ENCODE results near the gene PDE4B.
"Not testable (repeated sequence)": the region's sequence is repeated elsewhere in the genome, so short reads cannot be mapped to it uniquely, and the experiment has no call there.

Gene PDE4B

DNA sequence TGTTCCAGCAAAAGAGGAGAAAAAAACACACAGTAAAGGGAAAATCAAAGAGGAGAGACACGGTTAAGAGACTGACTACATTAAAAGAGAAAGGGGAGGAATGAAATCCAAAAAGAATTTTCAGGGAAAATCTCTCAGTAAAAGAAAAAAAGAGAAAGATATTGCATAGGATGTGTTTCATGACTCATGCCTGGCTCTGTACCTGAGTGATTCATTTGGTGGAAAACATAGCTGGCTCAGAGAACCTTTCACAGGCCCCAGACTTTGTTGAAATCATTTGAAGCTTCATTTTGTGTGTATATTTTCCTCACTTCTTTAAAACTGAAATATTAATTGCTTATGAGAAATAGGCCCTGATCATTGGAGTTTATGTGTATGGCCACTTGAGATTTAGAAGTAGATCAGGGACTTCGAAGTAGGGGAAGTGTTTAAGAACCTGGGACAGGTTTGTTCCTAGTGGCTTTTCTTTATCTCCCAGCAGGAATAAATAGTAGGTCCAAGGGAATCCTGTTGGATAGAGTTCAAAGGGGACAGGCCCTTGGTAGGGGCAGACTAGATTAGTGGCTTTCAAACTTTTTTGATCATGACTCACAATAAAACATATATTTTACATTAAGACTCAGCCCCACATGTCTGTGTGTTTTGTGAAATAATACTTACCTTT is 502.1 kb downstream of the PDE4B start:
- DNase-seq, result no peak

GRCh38 chr1:66295803-66296202 is 503.1 kb downstream of the PDE4B start:
- DNase-seq, result no peak

GRCh38 chr1:66296370-66296769 is 503.7 kb downstream of the PDE4B start:
- no peak for DNase-seq

- DNase-seq, result no peak
These were observed 504.3 kb downstream of the PDE4B start for GRCh38 chr1:66296951-66297350.

GRCh38 chr1:66298464-66298863 is 505.8 kb downstream of the PDE4B start:
- DNase-seq, result no peak

DNA sequence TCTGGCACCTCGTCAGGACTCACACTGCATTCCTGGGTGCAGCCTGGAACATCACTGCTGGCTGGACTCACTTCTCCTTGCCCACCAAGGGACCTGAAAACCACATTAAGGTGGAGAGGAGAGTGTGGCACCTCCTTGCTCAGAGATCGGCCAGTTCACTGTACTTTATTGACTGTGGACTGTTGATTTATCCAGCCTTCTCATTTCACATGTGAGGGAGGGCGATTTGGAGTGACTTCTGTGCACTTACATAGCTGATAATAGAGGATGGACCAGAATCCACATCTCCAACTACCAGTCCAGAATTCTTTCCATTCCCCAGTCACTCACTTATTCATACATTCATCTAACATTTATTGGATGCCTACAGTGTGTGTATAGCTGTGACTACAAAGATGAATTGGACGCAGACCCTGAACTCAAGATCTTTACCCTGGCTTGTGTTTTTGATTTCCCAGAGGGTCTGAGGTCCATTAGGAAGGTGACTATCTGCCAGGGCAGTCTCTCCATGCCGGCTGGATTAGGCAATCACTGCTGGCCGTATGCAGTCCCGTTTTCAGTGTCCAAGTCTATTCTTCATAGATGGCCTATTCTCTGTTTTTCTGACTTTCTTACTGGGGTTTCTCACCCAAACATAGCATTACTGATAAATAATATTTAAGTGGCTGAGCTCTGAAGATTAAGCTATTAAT is 507.7 kb downstream of the PDE4B start:
- no peak for DNase-seq

DNA sequence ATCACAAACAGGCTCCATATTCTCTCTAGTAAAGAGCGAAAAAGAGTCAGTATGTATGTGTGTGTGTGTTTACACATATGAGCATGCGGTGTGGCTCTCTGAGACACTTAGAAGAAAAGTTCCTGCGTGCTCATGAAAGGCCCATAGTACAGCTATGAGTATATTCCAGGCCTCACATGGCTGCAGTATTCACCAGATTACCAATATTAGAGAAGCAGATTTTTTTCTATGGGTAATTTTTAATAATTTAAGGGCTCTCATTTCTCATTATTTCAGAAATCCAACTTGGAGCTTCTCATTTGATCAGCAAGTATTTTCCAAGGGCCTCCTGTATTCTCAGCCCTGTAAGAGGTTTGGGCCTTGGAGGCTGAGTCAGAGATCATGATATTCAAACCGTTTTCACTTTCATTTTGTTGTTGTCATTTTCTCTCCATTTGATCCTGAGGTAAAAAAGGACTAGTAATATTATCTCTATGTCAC is 508.3 kb downstream of the PDE4B start:
- no peak for DNase-seq

GRCh38 chr1:66302184-66302742 is 509.6 kb downstream of the PDE4B start:
- no peak for DNase-seq

DNA sequence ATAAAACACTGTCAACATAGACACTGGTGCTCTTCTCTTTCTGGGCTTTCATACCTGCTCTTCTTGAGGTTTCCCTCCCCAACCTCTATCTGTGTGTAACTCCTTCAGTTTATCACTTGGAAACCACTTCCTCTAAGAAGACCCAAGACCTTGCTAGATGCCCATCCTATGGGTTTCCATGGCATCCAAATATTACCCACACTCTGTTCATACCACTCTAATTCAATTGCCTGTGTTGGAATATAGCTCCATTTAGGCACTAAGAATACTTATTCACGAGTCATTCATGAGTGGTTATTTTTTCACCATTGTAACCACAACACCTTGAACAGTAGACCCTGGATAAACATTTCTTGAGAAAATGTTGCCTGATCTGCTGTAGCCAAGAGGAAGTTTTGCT is 510.1 kb downstream of the PDE4B start:
- no peak for DNase-seq

DNA sequence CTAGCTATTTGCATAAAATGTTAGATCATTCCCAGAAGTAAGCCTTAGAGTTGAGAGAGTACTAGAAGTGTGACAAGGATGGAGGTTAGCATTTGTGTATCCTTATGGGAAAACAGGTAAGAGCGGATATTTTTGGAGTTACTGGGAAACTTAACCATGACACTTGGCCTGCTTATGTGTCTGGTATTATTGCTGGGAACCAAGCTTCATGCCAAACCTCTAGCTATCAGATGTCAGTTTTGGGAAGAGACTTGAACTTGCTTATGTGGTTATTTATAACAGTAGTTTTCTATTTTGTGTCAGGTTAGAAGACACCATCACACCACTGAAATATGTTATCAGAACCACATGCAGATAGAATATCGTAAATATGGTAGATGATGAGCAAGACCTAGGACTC is 511.0 kb downstream of the PDE4B start:
- DNase-seq, result no peak

DNA sequence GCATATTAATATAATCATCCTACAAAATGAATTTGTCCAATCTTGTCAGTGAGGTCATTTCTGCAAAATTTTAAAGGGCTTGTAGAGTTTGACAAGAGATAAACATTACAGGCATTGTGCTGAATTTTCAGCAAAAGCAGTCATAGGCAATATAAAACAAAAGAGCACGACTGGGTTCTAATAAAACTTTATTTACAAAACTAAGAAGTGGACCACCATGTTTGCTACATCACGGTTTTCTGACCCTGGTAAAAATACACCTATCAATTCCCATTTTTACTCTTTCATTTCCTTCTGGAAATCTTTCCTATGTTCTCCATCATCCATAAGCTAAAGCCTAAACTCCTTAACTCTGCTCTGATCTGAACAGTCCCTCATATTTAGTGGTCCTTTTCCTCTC is 511.4 kb downstream of the PDE4B start:
- no peak for DNase-seq

DNA sequence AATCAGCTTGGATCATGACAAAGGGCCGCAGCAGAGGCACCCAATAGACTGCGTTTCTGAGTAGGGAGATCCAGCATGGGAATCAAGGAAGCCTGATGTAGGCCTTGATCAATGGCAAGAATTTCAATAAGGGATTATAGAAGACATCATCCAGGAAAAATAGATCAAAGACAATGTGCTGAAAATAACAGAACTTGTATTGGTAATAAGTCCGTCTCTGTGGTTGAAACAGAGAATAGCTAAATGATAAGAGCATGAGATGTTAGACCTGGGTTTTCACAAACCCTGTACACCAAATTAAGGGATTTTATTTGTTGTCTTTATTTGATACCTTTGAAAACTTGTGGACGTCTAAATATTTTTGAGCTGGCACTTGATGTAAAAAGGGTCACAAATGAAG is 513.2 kb downstream of the PDE4B start:
- DNase-seq, result no peak

GRCh38 chr1:66309006-66309741 is 516.5 kb downstream of the PDE4B start:
- no peak for DNase-seq

- no peak for DNase-seq
These were observed 518.4 kb downstream of the PDE4B start for GRCh38 chr1:66311092-66311491.

DNA sequence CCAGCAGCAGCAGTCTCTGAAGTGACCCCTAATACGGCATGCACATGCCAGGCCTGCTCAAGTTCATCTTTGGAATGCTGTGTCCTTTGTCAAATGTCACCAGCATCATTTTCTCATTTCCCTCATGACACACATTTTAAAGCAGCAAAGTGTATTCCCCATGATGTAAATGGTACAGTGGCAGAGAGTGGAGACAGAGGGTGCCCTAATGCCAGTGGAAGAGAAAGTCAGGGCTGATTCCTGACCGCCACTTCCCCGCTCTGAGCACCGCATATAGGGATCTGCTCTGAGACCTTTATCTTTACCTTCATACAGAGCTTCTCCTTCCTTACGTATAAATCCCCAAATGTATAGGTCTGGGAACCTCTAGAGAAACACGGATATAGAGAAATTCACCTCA is 518.9 kb downstream of the PDE4B start:
- no peak for DNase-seq

- no peak for DNase-seq
These were observed 519.7 kb downstream of the PDE4B start for GRCh38 chr1:66312271-66312990.

GRCh38 chr1:66313429-66313828 is 520.7 kb downstream of the PDE4B start:
- no peak for DNase-seq

GRCh38 chr1:66315671-66316070 is 523.0 kb downstream of the PDE4B start:
- DNase-seq, result no peak

- DNase-seq, result no peak
These were observed 524.0 kb downstream of the PDE4B start for GRCh38 chr1:66316464-66317247.

DNA sequence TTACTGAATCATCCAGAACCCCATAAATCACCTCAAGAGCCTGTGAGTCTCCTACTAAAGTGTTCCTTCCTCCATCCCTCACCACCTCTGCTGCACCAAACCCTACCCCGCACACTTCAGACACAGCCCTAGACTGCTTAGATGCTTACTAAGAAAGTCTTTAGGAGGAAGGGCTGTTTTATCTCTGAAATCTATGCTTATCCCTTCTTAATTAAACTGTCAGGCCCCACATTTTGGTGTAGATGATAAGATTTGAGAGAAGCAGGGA is 524.5 kb downstream of the PDE4B start:
- no peak for DNase-seq

GRCh38 chr1:66320231-66320630 is 527.5 kb downstream of the PDE4B start:
- DNase-seq, result no peak

GRCh38 chr1:66322462-66322861 is 529.8 kb downstream of the PDE4B start:
- not testable (repeated sequence) for DNase-seq
